Gastrocnemius medialis (tissue), 4 donors: ENCODE results near the gene CCDC182.

Source experiments
- POLR2A ChIP-seq, 2 donors: fragments of 450-650 bp; IDR thresholded peaks; one replicate each; pipeline ENCODE4 v1.6.1; 2017; ENCODE audit warnings: antibody characterized with exemption in 2 of 2, mild to moderate bottlenecking in 2 of 2, moderate library complexity in 2 of 2
- TF ChIP-seq, protein P1 (sequence below), 5 experiments: fragments of 450-650 bp in 3 of 5; fragments of 200-600 bp in 2 of 5; sonication (generic) in 2 of 5; IDR thresholded peaks in 4 of 5; conservative IDR thresholded peaks in 1 of 5; 1 replicate in 4 of 5; 2 replicates in 1 of 5; pipeline ENCODE4 v1.5.1; 2016 to 2019; ENCODE audit warnings: antibody characterized with exemption in 5 of 5, mild to moderate bottlenecking in 3 of 5, moderate library complexity in 3 of 5

DNA sequence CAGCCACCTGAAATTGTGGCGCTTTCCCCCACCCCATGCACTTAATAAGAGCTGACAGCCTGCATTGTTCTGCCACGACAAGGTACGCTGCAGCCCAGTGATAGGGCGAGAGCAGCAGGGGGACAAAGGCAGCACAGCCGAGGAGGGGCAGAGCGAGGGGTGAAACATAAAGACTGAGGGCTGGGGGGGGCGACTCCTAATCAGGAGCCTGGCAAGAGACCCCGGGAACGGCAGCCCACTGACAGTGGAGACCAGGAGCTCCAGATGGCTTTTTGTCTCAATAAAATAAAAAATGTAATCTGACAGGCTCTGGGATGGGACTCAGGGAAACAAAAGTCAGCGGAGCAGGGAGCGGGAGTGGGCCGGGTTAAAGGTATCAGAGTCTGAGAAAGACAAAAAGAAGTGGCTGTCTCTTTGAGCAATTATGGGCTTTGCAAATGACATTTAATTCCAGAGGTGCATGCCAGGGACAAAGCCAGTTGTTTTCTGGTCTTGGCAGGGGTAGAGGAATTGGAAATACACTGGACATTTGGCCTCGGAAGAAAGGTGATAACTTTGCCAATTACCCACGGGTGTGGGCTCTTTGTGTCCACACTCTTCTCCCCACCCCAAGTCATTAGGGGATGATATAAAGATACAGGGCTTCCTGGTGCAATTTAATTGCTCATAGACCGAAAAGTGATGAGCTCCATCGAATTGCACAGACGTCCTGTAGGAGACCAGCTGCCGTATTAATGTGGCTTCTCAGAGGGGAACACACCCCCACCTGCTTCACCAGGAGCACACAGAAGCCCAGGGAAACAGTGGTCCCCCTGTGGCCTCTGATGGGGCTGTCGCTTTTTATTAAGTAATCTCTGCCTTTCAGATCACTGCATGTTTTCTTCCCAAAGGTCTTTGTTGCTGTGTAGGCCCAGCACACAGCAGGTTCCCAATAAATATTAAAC is 17.6 kb upstream of the CCDC182 start:
- TF ChIP-seq, protein P1, sequence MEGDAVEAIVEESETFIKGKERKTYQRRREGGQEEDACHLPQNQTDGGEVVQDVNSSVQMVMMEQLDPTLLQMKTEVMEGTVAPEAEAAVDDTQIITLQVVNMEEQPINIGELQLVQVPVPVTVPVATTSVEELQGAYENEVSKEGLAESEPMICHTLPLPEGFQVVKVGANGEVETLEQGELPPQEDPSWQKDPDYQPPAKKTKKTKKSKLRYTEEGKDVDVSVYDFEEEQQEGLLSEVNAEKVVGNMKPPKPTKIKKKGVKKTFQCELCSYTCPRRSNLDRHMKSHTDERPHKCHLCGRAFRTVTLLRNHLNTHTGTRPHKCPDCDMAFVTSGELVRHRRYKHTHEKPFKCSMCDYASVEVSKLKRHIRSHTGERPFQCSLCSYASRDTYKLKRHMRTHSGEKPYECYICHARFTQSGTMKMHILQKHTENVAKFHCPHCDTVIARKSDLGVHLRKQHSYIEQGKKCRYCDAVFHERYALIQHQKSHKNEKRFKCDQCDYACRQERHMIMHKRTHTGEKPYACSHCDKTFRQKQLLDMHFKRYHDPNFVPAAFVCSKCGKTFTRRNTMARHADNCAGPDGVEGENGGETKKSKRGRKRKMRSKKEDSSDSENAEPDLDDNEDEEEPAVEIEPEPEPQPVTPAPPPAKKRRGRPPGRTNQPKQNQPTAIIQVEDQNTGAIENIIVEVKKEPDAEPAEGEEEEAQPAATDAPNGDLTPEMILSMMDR (IDR thresholded peaks at IDR 0.05 in 4 of 5, conservative IDR thresholded peaks at IDR 0.05 in 1 of 5), result no peak
- no peak for TF ChIP-seq POLR2A (IDR thresholded peaks at IDR 0.05)
